ENCODE results near the gene SRA1. TPM values are rescaled to one million over a fixed set of nuclear protein-coding genes. Genes with fewer than 3 reads are reported as not detected.

Gene SRA1
- total and polyA plus RNA-seq, 2 experiments from 2014 or later, result 26.5 to 66.4 TPM

DNA sequence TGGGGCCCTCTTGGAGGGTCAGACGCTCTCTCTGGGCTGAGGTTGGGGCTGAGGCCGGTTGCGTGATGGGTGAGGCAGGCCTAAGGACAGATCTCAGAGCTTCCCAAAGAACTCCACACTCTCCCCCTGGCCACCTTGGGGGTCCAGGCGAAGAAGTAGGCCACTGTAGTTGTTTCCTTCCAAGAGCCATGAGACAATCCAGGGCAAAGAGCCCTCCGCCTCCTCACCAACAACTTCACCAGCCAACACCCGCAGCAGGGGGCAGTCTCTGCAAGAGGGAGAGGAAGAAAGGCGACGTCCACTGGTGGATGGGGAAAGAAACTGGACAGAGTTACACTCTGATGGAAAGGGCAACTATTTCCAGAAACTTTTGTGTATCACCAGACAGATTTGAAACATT is 18.0 kb upstream of the SRA1 start:
- no peaks in the 10 kb centered on the region for H3K4me1 ChIP-seq (ENCODE audit: insufficient read depth)
- no peak overlapping the region for H3K27ac ChIP-seq
- 86% methylated on average over 8 of the region's 8 CpGs for WGBS (ENCODE audit: low lambda C conversion rate, missing lambda C conversion rate)
- no peaks in the 10 kb centered on the region for H3K79me2 ChIP-seq
- DNase-seq (ENCODE audit: low spot score), result no peak
- no peaks in the 10 kb centered on the region for H3K36me3 ChIP-seq (replicated peaks; ENCODE audit: insufficient read depth, low read depth)
- no peak overlapping the region for H2AFZ ChIP-seq
- no peaks in the 10 kb centered on the region for H3K27me3 ChIP-seq
- H3K9me2 ChIP-seq (replicated peaks; ENCODE audit: insufficient read depth), result no peaks in the 10 kb centered on the region
- no peak overlapping the region for H3K4me2 ChIP-seq
- no peaks in the 10 kb centered on the region for H4K20me1 ChIP-seq (ENCODE audit: insufficient read depth, poor library complexity, severe bottlenecking)
- no peak overlapping the region for H3K4me3 ChIP-seq
- no peaks in the 10 kb centered on the region for H3K9me3 ChIP-seq (ENCODE audit: low read depth)
- TF ChIP-seq EZH2phosphoT487 (IDR thresholded peaks at IDR 0.05; ENCODE audit: low read depth, severe bottlenecking, unreplicated experiment) (no peak), EZH2 (IDR thresholded peaks at IDR 0.05; ENCODE audit: borderline replicate concordance) (no peak)
- TF ChIP-seq, protein P1, sequence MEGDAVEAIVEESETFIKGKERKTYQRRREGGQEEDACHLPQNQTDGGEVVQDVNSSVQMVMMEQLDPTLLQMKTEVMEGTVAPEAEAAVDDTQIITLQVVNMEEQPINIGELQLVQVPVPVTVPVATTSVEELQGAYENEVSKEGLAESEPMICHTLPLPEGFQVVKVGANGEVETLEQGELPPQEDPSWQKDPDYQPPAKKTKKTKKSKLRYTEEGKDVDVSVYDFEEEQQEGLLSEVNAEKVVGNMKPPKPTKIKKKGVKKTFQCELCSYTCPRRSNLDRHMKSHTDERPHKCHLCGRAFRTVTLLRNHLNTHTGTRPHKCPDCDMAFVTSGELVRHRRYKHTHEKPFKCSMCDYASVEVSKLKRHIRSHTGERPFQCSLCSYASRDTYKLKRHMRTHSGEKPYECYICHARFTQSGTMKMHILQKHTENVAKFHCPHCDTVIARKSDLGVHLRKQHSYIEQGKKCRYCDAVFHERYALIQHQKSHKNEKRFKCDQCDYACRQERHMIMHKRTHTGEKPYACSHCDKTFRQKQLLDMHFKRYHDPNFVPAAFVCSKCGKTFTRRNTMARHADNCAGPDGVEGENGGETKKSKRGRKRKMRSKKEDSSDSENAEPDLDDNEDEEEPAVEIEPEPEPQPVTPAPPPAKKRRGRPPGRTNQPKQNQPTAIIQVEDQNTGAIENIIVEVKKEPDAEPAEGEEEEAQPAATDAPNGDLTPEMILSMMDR (IDR thresholded peaks at IDR 0.05; ENCODE audit: poor library complexity), result no peak

DNA sequence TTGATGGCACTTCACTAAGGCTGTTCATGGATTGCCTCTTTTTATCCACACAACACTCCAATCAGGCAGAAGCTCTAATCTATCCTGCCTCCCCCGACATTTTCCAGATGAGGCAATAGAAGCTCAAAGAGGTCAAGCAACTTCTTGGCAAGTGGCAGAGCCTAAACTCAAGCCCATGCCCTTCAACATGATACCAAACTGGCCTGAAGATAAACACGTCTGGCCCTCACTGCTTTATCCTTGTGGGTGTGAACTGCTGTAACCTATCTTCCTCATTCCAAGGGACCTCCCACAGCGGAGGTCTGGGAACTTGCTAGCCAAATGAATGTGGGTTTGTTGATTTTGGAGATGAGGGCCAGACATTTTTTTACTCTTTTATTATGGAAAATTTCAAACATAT is 16.9 kb upstream of the SRA1 start:
- H3K4me2 ChIP-seq, result no peak overlapping the region
- H3K9me3 ChIP-seq (ENCODE audit: low read depth), result no peaks in the 10 kb centered on the region
- no peaks in the 10 kb centered on the region for H3K79me2 ChIP-seq
- TF ChIP-seq EZH2phosphoT487 (IDR thresholded peaks at IDR 0.05; ENCODE audit: low read depth, severe bottlenecking, unreplicated experiment) (no peak), EZH2 (IDR thresholded peaks at IDR 0.05; ENCODE audit: borderline replicate concordance) (no peak)
- TF ChIP-seq, protein P1 (IDR thresholded peaks at IDR 0.05; ENCODE audit: poor library complexity), result no peak
- H3K27ac ChIP-seq, result no peak overlapping the region
- H3K4me3 ChIP-seq, result no peak overlapping the region
- no peak overlapping the region for H2AFZ ChIP-seq
- no peaks in the 10 kb centered on the region for H3K27me3 ChIP-seq
- H3K9me2 ChIP-seq (replicated peaks; ENCODE audit: insufficient read depth), result no peaks in the 10 kb centered on the region
- no peaks in the 10 kb centered on the region for H3K36me3 ChIP-seq (replicated peaks; ENCODE audit: insufficient read depth, low read depth)
- no peaks in the 10 kb centered on the region for H3K4me1 ChIP-seq (ENCODE audit: insufficient read depth)
- WGBS (ENCODE audit: low lambda C conversion rate, missing lambda C conversion rate), result 26% methylated on average over 3 of the region's 3 CpGs
- no peaks in the 10 kb centered on the region for H4K20me1 ChIP-seq (ENCODE audit: insufficient read depth, poor library complexity, severe bottlenecking)
- no peak for DNase-seq (ENCODE audit: low spot score)

DNA sequence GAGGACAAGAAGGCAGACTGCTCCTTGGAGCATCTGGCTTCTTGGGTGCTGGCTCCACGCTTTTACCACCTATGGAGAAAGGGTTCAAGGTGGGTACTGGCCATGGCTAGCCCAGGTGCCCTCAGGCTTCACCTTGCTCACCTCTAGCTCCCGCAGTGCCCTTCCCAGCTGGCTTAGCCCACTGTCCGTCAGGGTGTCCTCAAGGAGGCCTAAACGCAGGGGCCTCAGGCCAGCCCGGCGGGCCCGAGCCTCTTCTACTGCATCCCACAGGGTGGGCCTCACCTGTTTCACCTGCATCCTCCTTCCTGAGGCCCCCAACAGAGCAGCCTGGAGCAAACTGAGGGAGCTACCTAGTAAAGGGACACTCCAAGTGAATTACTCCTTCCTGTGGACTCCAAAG is 16.4 kb upstream of the SRA1 start:
- no peak for TF ChIP-seq EZH2phosphoT487 (IDR thresholded peaks at IDR 0.05; ENCODE audit: low read depth, severe bottlenecking, unreplicated experiment)
- TF ChIP-seq EZH2 (IDR thresholded peaks at IDR 0.05; ENCODE audit: borderline replicate concordance), result no peak
- TF ChIP-seq, protein P1 (IDR thresholded peaks at IDR 0.05; ENCODE audit: poor library complexity), result no peak
- Histone ChIP-seq H4K20me1 (ENCODE audit: insufficient read depth, poor library complexity, severe bottlenecking) (no peaks in the 10 kb centered on the region), H3K4me2 (no peak overlapping the region), H3K9me3 (ENCODE audit: low read depth) (no peaks in the 10 kb centered on the region), H2AFZ (no peak overlapping the region), H3K9me2 (replicated peaks; ENCODE audit: insufficient read depth) (no peaks in the 10 kb centered on the region), H3K27me3 (no peaks in the 10 kb centered on the region), H3K4me3 (no peak overlapping the region), H3K36me3 (replicated peaks; ENCODE audit: insufficient read depth, low read depth) (no peaks in the 10 kb centered on the region), H3K4me1 (ENCODE audit: insufficient read depth) (no peaks in the 10 kb centered on the region), H3K79me2 (no peaks in the 10 kb centered on the region), H3K27ac (no peak overlapping the region)
- DNase-seq (ENCODE audit: low spot score), result no peak
- 91% methylated on average over 7 of the region's 7 CpGs for WGBS (ENCODE audit: low lambda C conversion rate, missing lambda C conversion rate)

DNA sequence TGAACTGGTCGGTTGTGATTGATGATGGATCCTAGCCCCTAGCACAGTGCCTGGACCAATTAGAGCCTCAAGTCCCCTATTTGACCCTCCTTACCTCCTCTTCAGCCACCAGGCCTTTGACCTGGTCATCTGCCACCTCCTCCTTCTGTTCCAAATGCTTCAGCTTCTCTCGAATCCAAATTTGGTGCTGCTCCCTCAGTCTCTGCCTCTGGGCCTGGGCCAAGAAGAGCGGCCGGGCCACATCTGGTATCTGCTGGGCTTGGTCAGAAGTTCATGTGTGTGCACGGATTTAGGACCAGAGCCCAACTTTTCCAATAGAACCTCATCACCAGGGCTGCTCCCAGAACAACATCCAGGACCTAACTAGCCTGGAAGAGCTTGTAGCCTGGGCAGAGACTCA is 13.8 kb upstream of the SRA1 start:
- no peak overlapping the region for H3K4me2 ChIP-seq
- H3K79me2 ChIP-seq, result peaks cover 9% of the 10 kb centered on the region
- no peak for DNase-seq (ENCODE audit: low spot score)
- no peaks in the 10 kb centered on the region for H3K4me1 ChIP-seq (ENCODE audit: insufficient read depth)
- H3K36me3 ChIP-seq (replicated peaks; ENCODE audit: insufficient read depth, low read depth), result no peaks in the 10 kb centered on the region
- no peak overlapping the region for H3K4me3 ChIP-seq
- 91% methylated on average over 5 of the region's 5 CpGs for WGBS (ENCODE audit: low lambda C conversion rate, missing lambda C conversion rate)
- TF ChIP-seq, protein P1 (IDR thresholded peaks at IDR 0.05; ENCODE audit: poor library complexity), result no peak
- TF ChIP-seq EZH2phosphoT487 (IDR thresholded peaks at IDR 0.05; ENCODE audit: low read depth, severe bottlenecking, unreplicated experiment) (no peak), EZH2 (IDR thresholded peaks at IDR 0.05; ENCODE audit: borderline replicate concordance) (no peak)
- no peaks in the 10 kb centered on the region for H4K20me1 ChIP-seq (ENCODE audit: insufficient read depth, poor library complexity, severe bottlenecking)
- no peak overlapping the region for H2AFZ ChIP-seq
- H3K27me3 ChIP-seq, result no peaks in the 10 kb centered on the region
- no peaks in the 10 kb centered on the region for H3K9me3 ChIP-seq (ENCODE audit: low read depth)
- H3K27ac ChIP-seq, result no peak overlapping the region
- no peaks in the 10 kb centered on the region for H3K9me2 ChIP-seq (replicated peaks; ENCODE audit: insufficient read depth)

All from hepatocyte (in vitro differentiated cells).